ENCODE data around the gene RTN4R. TPM values are rescaled to one million over a fixed set of nuclear protein-coding genes. Genes with fewer than 3 reads are reported as not detected.

The RTN4R gene
- polyA plus RNA-seq, 1 of the 3 experiments (the other 2 are of a cell fraction), result 0.23 TPM

DNA sequence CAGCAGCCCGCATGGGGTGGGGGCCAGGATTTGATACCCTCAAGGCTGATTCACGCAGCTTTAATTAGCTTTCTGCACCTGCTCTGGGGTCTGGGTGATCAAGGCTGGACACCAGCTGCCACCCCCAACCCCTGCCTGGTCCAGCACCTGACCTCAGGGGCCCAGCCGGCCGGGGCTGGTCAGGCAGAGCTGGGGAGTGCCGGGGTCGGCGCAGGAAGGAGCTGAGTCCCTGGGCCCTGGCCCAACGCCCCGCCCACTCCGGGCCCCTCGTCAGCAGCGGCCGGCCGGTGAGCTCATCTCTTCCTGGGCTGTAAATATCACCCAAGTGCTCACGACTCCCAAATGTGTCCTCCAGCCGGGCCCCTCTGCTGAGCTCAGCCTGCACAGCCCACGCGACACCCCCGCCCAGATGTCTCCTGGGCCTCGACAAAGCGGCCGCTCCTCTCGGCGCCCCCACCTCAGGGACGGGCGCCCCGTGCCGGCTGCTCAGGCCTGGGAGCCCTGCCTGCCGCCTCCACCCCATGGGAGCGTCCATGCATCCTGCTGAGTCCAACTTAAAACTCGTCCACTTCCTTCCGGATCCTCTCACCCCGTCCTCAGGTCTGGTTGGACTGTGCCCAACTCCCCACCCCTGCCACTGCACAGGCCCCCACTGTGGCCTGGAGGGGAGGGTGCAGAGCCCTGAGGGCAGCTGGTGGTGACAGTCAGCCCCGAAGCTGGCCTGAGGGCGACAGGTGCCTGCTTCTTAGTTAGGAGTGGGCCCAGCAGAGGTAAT lies 29.0 kb downstream of the RTN4R start (continued):
- no peak for TF ChIP-seq USF2 (IDR thresholded peaks at IDR 0.05; ENCODE audit: borderline replicate concordance, low read depth, low read length)
- TF ChIP-seq MEF2A (IDR thresholded peaks at IDR 0.05; ENCODE audit: borderline replicate concordance, low read depth), result no peak
- no peak for TF ChIP-seq NRF1 (IDR thresholded peaks at IDR 0.05; ENCODE audit: low read depth, low read length)
- no peak for TF ChIP-seq FOSL2 (IDR thresholded peaks at IDR 0.05; ENCODE audit: borderline replicate concordance, low read depth)
- TF ChIP-seq PBX3 (IDR thresholded peaks at IDR 0.05), result no peak

DNA sequence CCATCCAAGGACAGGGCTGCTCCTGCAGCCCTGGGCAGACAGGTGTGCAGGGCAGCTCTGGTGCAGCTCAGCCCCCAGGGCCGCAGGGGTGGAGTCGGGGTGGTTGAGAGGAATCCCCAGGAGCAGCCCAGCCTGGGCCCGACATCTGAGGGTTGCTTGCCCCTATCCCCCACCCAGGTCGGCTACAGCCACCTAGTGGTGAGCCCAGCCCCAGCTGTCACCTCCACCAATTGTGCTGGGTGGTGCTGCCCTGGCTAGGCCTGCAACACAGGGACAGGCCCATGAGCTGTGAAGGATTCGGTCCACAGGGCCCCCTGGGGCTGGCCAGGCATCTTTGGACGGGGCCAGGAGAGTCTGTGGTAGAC lies 29.6 kb downstream of the RTN4R start:
- Histone ChIP-seq H3K9ac (no peak overlapping the region), H3K79me2 (ENCODE audit: insufficient read depth) (no peaks in the 10 kb centered on the region), H4K20me1 (ENCODE audit: insufficient read depth) (no peaks in the 10 kb centered on the region), H3K27ac (ENCODE audit: low read depth in 2 of 2, low read length in 1 of 2) (no peak overlapping the region), H3K27me3 (ENCODE audit: insufficient read depth) (no peaks in the 10 kb centered on the region), H3K9me3 (no peaks in the 10 kb centered on the region), H3K9me2 (no peaks in the 10 kb centered on the region), H3F3A (replicated peaks; ENCODE audit: insufficient read depth) (no peaks in the 10 kb centered on the region), H2AFZ (ENCODE audit: low read depth) (no peak overlapping the region), H3K36me3 (replicated peaks in 1 of 2; ENCODE audit: control insufficient read depth in 1 of 2, insufficient read depth in 2 of 2, low read length in 1 of 2) (no peaks in the 10 kb centered on the region), H3K4me3 (ENCODE audit: low read depth in 2 of 2, low read length in 1 of 2) (no peak overlapping the region), H3K4me1 (ENCODE audit: control insufficient read depth in 1 of 2, insufficient read depth in 2 of 2, low read depth in 1 of 2, low read length in 1 of 2) (peaks cover 0 to 30% of the 10 kb centered on the region in 2 experiments; a peak in 1 of 4 replicates), H3K4me2 (no peak overlapping the region)
- DNase-seq, result peak; percentile 89
- ChIA-PET CTCF (interaction anchor here (0.5 to 3.7 kb wide), 25 partner anchors 8 to 179 kb away, joined by 3 to 38 read pairs (median 4); no protein-coding TSS in a partner anchor), POLR2A (interaction anchor here (1.5 to 1.8 kb wide), 2 partner anchors 11 to 81 kb away, joined by 3 read pairs; no protein-coding TSS in a partner anchor)
- 80% methylated on average over 1 of the region's 6 CpGs for WGBS (ENCODE audit: low lambda C conversion rate)
- no peak for TF ChIP-seq MXI1 (IDR thresholded peaks at IDR 0.05; ENCODE audit: low read depth, low read length)
- no peak for TF ChIP-seq SIN3A (IDR thresholded peaks at IDR 0.05; ENCODE audit: borderline replicate concordance, low read depth, low read length)
- no peak for TF ChIP-seq EZH2phosphoT487 (IDR thresholded peaks at IDR 0.05; ENCODE audit: borderline replicate concordance, low read depth)
- no peak for TF ChIP-seq TAF1 (IDR thresholded peaks at IDR 0.05; ENCODE audit: borderline replicate concordance, low read depth, low read length)
- TF ChIP-seq POLR2AphosphoS5 (IDR thresholded peaks at IDR 0.05; ENCODE audit: low read depth, low read length), result no peak
- no peak for TF ChIP-seq NRF1 (IDR thresholded peaks at IDR 0.05; ENCODE audit: low read depth, low read length)
- TF ChIP-seq, protein P1, sequence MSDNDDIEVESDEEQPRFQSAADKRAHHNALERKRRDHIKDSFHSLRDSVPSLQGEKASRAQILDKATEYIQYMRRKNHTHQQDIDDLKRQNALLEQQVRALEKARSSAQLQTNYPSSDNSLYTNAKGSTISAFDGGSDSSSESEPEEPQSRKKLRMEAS (IDR thresholded peaks at IDR 0.05; ENCODE audit: low read depth), result no peak
- TF ChIP-seq EP300 (IDR thresholded peaks at IDR 0.05; ENCODE audit: borderline replicate concordance in 1 of 2, low read depth in 1 of 2, low read length in 1 of 2), result no peak
- TF ChIP-seq MEF2A (IDR thresholded peaks at IDR 0.05; ENCODE audit: borderline replicate concordance, low read depth), result no peak
- TF ChIP-seq, protein P2, sequence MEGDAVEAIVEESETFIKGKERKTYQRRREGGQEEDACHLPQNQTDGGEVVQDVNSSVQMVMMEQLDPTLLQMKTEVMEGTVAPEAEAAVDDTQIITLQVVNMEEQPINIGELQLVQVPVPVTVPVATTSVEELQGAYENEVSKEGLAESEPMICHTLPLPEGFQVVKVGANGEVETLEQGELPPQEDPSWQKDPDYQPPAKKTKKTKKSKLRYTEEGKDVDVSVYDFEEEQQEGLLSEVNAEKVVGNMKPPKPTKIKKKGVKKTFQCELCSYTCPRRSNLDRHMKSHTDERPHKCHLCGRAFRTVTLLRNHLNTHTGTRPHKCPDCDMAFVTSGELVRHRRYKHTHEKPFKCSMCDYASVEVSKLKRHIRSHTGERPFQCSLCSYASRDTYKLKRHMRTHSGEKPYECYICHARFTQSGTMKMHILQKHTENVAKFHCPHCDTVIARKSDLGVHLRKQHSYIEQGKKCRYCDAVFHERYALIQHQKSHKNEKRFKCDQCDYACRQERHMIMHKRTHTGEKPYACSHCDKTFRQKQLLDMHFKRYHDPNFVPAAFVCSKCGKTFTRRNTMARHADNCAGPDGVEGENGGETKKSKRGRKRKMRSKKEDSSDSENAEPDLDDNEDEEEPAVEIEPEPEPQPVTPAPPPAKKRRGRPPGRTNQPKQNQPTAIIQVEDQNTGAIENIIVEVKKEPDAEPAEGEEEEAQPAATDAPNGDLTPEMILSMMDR (IDR thresholded peaks at IDR 0.05), result peak; percentile 43
- TF ChIP-seq, protein P3, sequence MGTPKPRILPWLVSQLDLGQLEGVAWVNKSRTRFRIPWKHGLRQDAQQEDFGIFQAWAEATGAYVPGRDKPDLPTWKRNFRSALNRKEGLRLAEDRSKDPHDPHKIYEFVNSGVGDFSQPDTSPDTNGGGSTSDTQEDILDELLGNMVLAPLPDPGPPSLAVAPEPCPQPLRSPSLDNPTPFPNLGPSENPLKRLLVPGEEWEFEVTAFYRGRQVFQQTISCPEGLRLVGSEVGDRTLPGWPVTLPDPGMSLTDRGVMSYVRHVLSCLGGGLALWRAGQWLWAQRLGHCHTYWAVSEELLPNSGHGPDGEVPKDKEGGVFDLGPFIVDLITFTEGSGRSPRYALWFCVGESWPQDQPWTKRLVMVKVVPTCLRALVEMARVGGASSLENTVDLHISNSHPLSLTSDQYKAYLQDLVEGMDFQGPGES (IDR thresholded peaks at IDR 0.05; ENCODE audit: low read depth, low read length), result no peak
- TF ChIP-seq SMC3 (IDR thresholded peaks at IDR 0.05; ENCODE audit: low read depth, low read length), result peak; percentile 46; the same call in 1 of the 2 replicates
- TF ChIP-seq RAD21 (IDR thresholded peaks at IDR 0.05; ENCODE audit: low read length), result peak; percentile 67
- TF ChIP-seq REST (IDR thresholded peaks at IDR 0.05; ENCODE audit: low read depth, low read length), result no peak
